Measurements from ENCODE around the gene JAK1.

The JAK1 gene

GRCh38 chr1:64886877-64887276 lies 79.5 kb downstream of the JAK1 start:
- DNase-seq, result no peak

DNA sequence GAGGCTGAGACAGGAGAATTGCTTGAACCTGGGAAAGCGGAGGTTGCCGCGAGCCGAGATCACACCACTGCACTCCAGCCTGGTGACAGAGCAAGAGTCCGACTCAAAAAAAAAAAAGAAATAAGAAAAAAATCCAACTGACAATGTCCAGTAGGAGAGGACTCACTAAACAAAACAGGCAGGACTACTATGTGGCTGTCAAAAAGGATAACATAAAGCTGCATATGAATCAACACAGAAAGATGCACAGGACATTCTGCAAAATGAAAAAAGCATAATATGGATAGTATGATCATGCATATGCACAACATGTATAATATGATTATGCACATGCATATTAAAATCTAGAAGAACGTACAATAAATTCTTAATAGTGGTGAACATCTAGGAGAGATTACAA lies 80.7 kb downstream of the JAK1 start:
- no peak for DNase-seq

- DNase-seq, result no peak
Observed at GRCh38 chr1:64884261-64885040, 81.9 kb downstream of the JAK1 start.

DNA sequence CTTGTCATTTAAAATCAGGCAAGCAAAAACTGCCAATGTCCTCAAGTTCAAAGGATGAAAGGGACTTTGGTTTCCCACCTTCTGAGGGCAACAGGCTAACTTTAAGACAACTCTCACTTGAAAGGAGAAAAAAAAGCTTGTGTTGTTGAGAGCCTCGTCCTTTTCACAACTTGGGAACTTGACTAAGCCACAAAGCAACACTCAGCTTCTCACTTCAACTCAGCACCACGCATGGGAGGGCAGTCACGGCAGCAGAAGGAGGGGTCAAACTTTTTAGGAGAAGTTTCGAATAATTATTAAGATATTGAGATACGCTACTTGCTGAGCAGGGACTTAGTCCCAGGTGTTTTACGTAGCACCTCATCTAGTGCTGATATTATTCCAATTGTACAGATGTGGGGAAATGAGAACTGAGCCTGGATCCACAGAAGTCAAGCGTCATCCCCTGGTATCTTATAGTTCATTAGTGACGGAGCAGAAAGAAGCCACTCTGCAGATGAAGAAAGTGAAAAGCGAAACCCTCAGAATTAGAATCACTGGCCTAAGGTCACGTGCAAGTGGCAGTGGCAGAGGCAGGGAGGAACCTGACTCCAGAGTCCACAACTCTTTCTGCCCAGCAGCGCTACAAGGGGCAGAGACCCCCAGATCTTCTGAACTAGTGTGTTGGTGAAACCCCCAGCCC lies 83.6 kb downstream of the JAK1 start:
- DNase-seq, result no peak

GRCh38 chr1:64881281-64881680 lies 85.1 kb downstream of the JAK1 start:
- DNase-seq, result no peak

DNA sequence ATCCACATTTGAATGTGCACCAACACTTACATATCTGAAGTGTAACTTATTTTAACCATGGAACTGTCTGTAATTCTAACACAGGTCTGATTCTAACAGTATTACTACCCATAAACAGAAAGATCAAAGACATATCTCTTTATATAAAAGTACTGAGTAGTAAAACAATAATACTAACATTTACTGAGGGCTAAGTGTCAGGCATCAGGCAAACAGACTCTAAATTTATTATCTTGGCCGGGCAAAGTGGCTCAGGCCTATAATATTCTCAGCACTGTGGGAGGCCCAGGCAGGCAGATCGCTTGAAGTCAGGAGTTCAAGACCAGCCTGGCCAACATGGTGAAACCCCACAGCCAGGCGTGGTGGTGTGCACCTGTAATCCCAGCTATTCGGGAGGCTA lies 85.9 kb downstream of the JAK1 start:
- DNase-seq, result no peak

DNA sequence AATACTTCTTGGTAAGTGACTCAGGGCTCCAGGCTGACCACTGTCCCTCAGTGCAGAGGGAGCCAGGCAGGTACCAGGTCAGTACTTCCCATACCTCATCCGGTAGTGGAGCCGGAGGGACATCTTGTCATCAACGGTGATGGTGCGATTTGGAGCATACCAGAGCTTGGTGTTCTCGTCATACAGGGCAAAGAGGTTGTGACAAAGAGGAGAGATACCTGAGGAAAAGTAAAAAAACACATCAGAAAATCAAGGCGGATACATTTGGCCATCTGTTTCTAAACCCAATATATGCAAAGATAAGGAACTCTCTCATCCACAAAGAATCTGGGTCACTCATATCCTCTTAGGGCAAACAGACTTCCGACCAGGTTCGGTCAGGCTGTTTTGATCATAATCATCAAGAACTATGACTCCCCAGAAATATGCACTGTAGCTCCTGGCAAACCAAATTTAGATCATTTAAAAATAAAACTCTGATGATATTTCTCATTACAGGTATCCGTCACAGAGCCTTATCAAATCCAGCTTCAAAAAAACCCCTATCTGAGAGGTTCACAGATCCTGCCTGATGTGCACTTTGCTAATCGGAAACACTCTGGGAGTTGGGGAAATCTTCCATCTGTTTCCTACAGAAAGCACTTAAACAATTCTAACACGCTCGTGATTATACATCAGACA lies 87.3 kb downstream of the JAK1 start:
- no peak for DNase-seq

DNA sequence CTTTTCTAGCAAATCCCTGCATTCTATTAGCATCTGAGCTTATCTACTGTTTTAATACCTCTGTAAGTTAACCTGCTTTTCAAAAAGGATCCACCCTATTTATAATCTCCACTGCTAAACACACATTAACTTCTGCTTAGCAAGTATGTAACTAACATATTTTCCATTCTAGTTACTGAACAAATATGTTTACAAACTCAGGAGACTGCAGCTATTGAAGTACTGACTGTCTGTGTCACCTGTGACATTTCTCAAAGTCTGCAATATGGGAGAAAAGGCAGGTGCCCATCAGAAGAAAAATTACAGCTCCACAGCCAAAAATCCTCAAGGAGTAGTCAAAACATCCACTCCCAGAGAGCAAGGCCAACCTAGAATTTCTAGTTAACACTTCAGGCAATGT lies 88.3 kb downstream of the JAK1 start:
- DNase-seq, result no peak

DNA sequence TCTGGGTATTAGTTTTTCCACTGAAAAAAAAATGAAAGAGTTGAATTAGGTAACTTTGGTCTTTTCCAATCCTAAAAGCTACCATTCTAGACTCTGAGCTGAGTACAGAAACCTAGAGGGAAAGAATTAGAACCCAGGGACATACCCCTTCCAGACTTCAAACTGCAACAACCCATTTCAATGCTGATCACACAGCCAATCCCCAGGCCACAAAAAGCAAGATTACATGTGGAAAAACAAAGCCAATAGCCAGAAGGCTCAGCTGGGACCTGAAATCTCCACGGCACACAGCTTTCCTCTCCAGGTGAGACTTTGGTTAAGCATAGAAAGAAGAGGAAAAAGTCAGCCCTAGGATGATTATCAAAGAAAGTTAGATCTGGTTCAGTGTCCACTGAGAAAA lies 88.8 kb downstream of the JAK1 start:
- DNase-seq, result no peak

DNA sequence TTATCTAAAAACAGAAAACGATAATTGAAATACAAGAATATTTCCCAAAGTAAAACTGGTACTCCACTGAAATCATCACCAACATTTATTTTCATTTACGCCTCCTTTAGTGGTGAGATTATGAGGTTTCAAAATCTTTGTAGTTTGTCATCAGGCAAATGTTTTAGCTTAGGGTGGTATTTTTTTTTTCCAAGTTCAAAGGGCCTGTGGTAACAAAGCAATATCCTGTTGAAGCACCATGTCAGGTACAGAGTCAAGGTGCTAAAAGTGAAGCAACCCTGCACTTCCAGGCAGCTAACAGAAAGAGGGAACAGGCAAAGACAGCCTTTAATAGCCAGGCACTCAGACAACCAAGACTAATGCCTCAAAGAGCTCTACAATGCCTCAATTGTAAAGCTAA lies 89.2 kb downstream of the JAK1 start:
- DNase-seq, result peak; percentile 36

DNA sequence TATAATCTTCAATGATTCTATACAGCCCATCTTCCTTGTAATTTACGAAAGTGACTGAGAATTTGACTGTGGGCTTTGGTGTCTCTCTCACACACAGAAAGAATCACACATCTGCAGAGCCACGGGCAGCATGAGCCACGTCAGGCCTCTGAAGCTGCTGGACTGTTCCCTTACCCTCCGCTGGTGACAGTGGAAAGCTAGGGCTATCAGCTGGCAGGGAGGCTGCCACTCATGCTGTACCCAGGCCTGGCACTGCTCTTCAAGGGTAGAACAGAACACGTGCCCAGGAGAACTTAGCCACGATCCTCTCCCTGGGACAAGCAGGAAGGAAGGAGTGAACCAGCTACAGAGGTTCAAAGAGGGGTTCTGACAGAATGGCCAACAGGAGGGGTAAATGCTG lies 90.7 kb downstream of the JAK1 start:
- no peak for DNase-seq

- no peak for DNase-seq
Observed at GRCh38 chr1:64875101-64875500, 91.2 kb downstream of the JAK1 start.

GRCh38 chr1:64874666-64875065 lies 91.7 kb downstream of the JAK1 start:
- DNase-seq, result no peak

GRCh38 chr1:64873576-64873975 lies 92.8 kb downstream of the JAK1 start:
- DNase-seq, result no peak

- DNase-seq, result no peak
Observed at GRCh38 chr1:64872067-64872466, 94.3 kb downstream of the JAK1 start.

DNA sequence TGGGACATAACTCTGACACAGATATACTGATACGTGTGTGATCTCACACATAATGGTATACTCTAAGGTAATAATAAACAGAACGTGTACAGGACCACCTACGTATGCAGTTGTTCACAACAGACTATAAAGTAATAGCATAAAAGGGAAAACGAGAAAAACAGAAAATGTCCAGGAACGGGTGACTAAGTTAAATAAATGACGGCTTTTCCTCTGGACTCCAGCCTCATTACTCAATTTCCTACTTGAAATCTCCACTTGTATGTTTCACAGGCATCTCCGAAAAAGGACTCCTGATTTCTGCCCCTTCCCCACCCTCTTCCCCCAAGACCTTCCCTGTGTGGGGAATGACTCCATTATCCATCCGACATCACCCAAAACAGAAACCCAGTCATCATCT lies 95.1 kb downstream of the JAK1 start:
- no peak for DNase-seq

DNA sequence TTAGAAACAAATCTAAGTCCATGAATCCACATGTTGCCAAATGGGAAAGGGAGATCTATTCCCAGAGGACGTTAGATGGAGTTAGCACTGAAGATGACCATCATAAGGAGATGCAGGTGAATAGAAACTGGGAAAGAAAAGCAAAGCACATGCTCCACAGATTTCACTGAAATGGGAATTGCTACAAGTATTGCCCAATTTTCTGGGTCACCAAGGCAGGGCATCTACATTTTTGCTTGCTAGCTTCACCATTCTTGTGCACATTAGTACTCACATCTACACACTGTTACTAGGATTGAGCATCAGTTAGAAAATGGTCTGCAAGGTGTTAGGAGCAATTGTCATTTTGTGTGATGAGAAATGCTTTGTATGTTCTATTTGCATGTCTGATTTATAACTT lies 99.1 kb downstream of the JAK1 start:
- DNase-seq, result no peak

GRCh38 chr1:64866689-64867088 lies 99.7 kb downstream of the JAK1 start:
- no peak for DNase-seq

DNA sequence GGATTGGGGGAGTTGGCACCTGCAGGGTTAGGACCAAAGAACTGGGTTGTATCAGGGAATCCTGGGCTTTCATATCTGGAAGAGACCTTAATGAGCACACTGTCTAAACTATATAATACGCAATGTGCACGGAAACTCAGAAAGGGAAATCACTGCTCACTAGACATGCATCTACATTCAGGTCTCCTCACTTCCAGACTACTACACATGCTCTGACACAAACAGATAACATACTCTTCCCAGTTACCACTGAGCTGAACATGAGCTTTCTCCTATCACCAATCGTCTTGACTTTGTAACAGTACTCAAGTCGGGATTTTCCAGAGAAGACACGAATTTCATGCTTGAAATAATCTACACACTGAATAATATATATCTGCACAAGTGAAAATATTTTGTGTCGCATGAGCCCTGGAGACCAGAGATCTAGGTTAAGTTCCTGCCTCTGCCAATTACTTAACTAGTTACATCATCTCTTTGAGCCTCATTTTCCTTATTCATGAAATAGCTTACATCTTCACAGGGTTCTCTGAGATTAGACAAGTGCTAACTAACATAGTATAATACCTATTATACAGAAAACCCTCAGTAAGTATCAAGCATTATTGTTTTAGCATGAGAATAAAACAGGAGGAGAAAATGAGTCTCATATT lies 101.1 kb downstream of the JAK1 start:
- no peak for DNase-seq

GRCh38 chr1:64864018-64864940 lies 102.1 kb downstream of the JAK1 start:
- DNase-seq, result peak; percentile 68

- DNase-seq, result no peak
Observed at GRCh38 chr1:64861611-64862010, 104.7 kb downstream of the JAK1 start.

GRCh38 chr1:64857347-64857746 lies 109.0 kb downstream of the JAK1 start:
- DNase-seq, result no peak

Data from activated CD4-positive, alpha-beta T cell treated with anti-CD3 and anti-CD28 coated beads, Interleukin-2, Interleukin-6, amounts not matched to agents 100 ng/mL and 50 ng/mL, durations not matched to agents 16 hours and 8 hours (primary cell).